Measurements from ENCODE around the gene TUT4. TPM values are rescaled to one million over a fixed set of nuclear protein-coding genes. Genes with fewer than 3 reads are reported as not detected.
"Not testable (repeated sequence)": the region's sequence is repeated elsewhere in the genome, so short reads cannot be mapped to it uniquely, and the experiment has no call there.

The TUT4 gene
- total and polyA plus RNA-seq, 9 donors: 35.6 to 90.5 (median 65.2) TPM

DNA sequence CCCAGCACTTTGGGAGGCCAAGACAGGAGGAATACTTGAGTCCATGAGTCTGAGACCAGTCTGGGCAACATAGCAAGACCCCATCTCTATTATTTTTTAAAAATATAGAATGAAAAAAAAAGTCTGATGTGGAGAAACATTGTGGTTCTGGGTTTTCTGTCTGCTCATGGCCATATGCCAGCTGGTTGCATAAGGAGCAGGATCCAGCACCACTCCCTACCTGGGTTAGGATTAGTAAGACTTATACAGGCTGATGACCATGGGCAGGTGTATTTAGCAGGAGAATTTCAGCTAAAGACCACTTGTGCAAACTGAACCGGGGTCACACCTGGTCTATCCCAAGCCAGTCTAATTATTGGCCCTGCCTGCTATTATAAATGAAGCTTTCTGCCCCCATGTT, 32.6 kb upstream of the TUT4 start:
- no peaks in the 10 kb centered on the region for H3K4me1 ChIP-seq (ENCODE audit: insufficient read depth)
- no peak overlapping the region for H3K27ac ChIP-seq
- TF ChIP-seq POLR2A (IDR thresholded peaks at IDR 0.05): no peak
- TF ChIP-seq, protein P1, sequence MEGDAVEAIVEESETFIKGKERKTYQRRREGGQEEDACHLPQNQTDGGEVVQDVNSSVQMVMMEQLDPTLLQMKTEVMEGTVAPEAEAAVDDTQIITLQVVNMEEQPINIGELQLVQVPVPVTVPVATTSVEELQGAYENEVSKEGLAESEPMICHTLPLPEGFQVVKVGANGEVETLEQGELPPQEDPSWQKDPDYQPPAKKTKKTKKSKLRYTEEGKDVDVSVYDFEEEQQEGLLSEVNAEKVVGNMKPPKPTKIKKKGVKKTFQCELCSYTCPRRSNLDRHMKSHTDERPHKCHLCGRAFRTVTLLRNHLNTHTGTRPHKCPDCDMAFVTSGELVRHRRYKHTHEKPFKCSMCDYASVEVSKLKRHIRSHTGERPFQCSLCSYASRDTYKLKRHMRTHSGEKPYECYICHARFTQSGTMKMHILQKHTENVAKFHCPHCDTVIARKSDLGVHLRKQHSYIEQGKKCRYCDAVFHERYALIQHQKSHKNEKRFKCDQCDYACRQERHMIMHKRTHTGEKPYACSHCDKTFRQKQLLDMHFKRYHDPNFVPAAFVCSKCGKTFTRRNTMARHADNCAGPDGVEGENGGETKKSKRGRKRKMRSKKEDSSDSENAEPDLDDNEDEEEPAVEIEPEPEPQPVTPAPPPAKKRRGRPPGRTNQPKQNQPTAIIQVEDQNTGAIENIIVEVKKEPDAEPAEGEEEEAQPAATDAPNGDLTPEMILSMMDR (IDR thresholded peaks at IDR 0.05): no peak
- no peak for TF ChIP-seq EP300 (IDR thresholded peaks at IDR 0.05)
- H3K9me3 ChIP-seq: no peaks in the 10 kb centered on the region
- DNase-seq: no peak
- no peak overlapping the region for H3K4me3 ChIP-seq
- intact Hi-C loops (cut with DNase I): no loop called here
- H3K36me3 ChIP-seq: no peaks in the 10 kb centered on the region
- 83 to 89% (median 83%) methylated on average over 1 of the region's 1 CpG for WGBS, 3 donors
- H3K27me3 ChIP-seq: no peaks in the 10 kb centered on the region

DNA sequence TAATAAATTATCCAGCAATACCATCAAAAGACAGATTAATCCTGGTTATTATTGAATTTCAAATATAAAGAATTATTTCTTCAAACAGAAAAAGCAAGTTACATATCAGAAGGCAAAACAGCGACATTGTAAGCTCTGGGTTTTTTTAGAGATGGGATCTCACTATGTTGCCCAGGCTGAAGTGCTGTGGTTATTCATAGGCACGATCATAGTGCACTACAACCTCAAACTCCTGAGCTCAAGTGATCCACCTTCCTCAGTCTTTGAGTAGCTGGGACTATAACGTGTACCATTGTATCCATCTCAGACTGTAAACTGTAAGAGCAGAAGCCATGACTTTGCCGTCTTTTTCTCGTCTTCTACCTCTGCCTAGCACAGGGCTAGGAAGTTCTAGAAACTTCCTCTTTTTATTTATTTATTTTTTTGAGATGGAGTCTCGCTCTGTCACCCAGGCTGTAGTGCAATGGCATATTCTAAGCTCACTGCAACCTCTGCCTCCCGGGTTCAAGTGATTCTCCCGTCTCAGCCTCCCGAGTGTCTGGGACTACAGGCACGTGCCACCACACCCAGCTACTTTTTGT, 29.3 kb upstream of the TUT4 start:
- no peak for DNase-seq
- 90 to 94% (median 91%) methylated on average over 10 of the region's 10 CpGs for WGBS, 3 donors
- Histone ChIP-seq H3K27me3 (no peaks in the 10 kb centered on the region), H3K36me3 (no peaks in the 10 kb centered on the region), H3K9me3 (no peaks in the 10 kb centered on the region), H3K4me1 (ENCODE audit: insufficient read depth) (no peaks in the 10 kb centered on the region), H3K27ac (no peak overlapping the region), H3K4me3 (no peak overlapping the region)
- TF ChIP-seq EP300 (IDR thresholded peaks at IDR 0.05): no peak
- no peak for TF ChIP-seq POLR2A (IDR thresholded peaks at IDR 0.05)
- TF ChIP-seq, protein P1 (IDR thresholded peaks at IDR 0.05): no peak
- intact Hi-C loops (cut with DNase I): no loop called here

- Histone ChIP-seq H3K9me3 (no peaks in the 10 kb centered on the region), H3K27me3 (no peaks in the 10 kb centered on the region), H3K27ac (no peak overlapping the region), H3K4me1 (ENCODE audit: insufficient read depth) (no peaks in the 10 kb centered on the region), H3K36me3 (no peaks in the 10 kb centered on the region), H3K4me3 (no peak overlapping the region)
- intact Hi-C loops (cut with DNase I): no loop called here
- no peak for TF ChIP-seq POLR2A (IDR thresholded peaks at IDR 0.05)
- TF ChIP-seq, protein P1 (IDR thresholded peaks at IDR 0.05): no peak
- no peak for TF ChIP-seq EP300 (IDR thresholded peaks at IDR 0.05)
- WGBS, 3 donors: 91 to 93% (median 92%) methylated on average over 3 of the region's 3 CpGs
- no peak for DNase-seq
Measured at GRCh38 chr1:52580283-52580682, 27.4 kb upstream of the TUT4 start.

- intact Hi-C loops (cut with DNase I): no loop called here
- 8 to 24% (median 9%) methylated on average over 2 of the region's 2 CpGs for WGBS, 3 donors
Measured at GRCh38 chr1:52579415-52579814, 26.5 kb upstream of the TUT4 start.

GRCh38 chr1:52578066-52578465, 25.2 kb upstream of the TUT4 start:
- H3K36me3 ChIP-seq; intact Hi-C loops (cut with DNase I); H3K4me1 ChIP-seq (ENCODE audit: insufficient read depth); DNase-seq; H3K27ac ChIP-seq; H3K27me3 ChIP-seq; H3K4me3 ChIP-seq; H3K9me3 ChIP-seq: not testable (repeated sequence)
- 98% methylated on average over 3 of the region's 3 CpGs for WGBS, 3 donors

More at GRCh38 chr1:52579415-52579814, 26.5 kb upstream of the TUT4 start:
- TF ChIP-seq EP300 (IDR thresholded peaks at IDR 0.05) (no peak), POLR2A (IDR thresholded peaks at IDR 0.05) (no peak)
- Histone ChIP-seq H3K27ac (no peak overlapping the region), H3K36me3 (no peaks in the 10 kb centered on the region), H3K4me1 (ENCODE audit: insufficient read depth) (no peaks in the 10 kb centered on the region), H3K27me3 (no peaks in the 10 kb centered on the region), H3K4me3 (no peak overlapping the region), H3K9me3 (no peaks in the 10 kb centered on the region)
- no peak for DNase-seq

Data from ovary (tissue), 9 donors.